ENCODE results near the gene DYNLL1. TPM values are rescaled to one million over a fixed set of nuclear protein-coding genes. Genes with fewer than 3 reads are reported as not detected.

DYNLL1 gene
- total and polyA plus RNA-seq, 12 donors, result 94.0 to 352 (median 128) TPM

DNA sequence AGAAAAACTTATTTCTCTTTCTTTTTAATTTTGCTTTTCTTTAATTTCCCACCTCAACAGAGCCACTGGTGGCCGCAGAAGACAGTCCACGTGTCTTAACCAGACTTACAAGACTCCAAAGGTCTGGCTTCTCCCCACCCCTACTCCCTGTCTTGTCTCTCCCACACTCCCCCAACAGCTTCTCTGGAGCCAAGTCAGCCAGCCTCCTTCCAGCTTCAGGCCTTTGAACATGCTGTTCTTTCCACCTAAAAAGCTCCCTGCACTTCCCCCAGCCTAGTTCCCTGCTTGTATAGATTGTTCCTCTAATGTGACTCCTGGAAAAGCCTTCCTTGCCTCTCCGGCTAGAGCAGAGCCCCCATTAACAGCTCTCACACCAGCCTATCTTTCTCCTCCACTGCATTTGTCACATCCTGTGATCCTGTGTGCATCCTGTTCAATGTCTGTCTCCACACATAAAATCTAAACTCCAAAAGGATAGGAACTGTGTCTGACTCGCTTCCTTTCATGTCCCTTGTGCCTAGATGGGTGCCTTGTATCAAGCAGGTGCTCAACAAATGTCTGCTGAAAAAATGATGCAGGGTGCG lies 7.8 kb upstream of the DYNLL1 start:
- 74 to 75% methylated on average over 5 of the region's 5 CpGs for WGBS, 2 donors
- Histone ChIP-seq H3K36me3 (peaks cover 0 to 12% (median 0%) of the 10 kb centered on the region in 9 donors), H3K4me3 (no peak overlapping the region), H3K27ac (no peak overlapping the region), H3K27me3 (no peaks in the 10 kb centered on the region), H3K4me1 (peaks cover 0 to 5% (median 0%) of the 10 kb centered on the region in 9 donors), H3K9me3 (no peaks in the 10 kb centered on the region)
- intact Hi-C loops (cut with DNase I), result no loop called here
- no peak for TF ChIP-seq CTCF (IDR thresholded peaks at IDR 0.05)
- DNase-seq, result no peak
- no peak for ATAC-seq

- ATAC-seq, result no peak
- 89 to 93% methylated on average over 4 of the region's 4 CpGs for WGBS, 2 donors
- Histone ChIP-seq H3K27me3 (no peaks in the 10 kb centered on the region), H3K36me3 (peaks cover 0 to 12% (median 0%) of the 10 kb centered on the region in 9 donors), H3K4me1 (peaks cover 0 to 5% (median 0%) of the 10 kb centered on the region in 9 donors), H3K27ac (no peak overlapping the region), H3K9me3 (no peaks in the 10 kb centered on the region), H3K4me3 (no peak overlapping the region)
- no peak for DNase-seq
- no peak for TF ChIP-seq CTCF (IDR thresholded peaks at IDR 0.05)
- intact Hi-C loops (cut with DNase I), result no loop called here
Observed at GRCh38 chr12:120489018-120489417, 6.9 kb upstream of the DYNLL1 start.

- intact Hi-C loops (cut with DNase I), result no loop called here
- Histone ChIP-seq H3K4me1 (peaks cover 0 to 9% (median 6%) of the 10 kb centered on the region in 9 donors), H3K27me3 (no peaks in the 10 kb centered on the region), H3K9me3 (no peaks in the 10 kb centered on the region), H3K36me3 (peaks cover 0 to 12% (median 0%) of the 10 kb centered on the region in 9 donors), H3K4me3 (no peak overlapping the region), H3K27ac (no peak overlapping the region)
- WGBS, 2 donors, result 96 to 97% methylated on average over 5 of the region's 5 CpGs
- no peak for TF ChIP-seq CTCF (IDR thresholded peaks at IDR 0.05)
- DNase-seq, result no peak
- ATAC-seq, result no peak
Observed at GRCh38 chr12:120490325-120490724, 5.6 kb upstream of the DYNLL1 start.

DNA sequence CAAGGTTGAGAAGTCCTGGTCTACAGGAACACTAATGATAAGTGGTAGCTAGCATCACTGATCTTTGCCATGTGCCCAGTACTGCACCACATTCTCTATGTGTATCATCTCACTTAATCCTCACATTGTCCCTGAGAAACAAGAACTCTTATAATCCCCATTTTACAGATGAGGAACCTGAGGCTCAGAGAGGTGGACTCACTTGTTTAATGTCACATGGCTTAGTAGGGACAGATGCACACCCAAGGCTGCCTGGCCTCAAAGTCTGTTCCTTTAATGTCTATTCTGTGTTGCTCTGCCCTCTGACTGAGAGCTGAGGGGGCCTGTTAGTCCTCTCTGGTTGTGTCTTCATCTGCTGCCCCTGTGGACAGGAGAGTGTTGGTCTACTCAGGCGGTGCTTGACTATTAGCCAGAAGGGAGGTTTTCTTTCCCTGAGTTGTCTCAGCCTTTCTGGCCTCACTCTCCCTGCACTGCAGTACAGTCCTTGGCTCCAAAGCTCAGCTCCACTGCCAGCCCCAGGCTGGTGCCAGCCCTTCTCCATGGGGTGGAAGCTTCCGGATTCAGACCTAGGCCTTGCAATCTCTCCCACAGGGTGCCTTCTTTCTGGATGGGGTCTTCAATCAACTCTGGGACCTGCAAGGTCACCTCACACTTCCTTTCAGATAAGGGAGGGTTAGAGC lies 4.9 kb upstream of the DYNLL1 start:
- Histone ChIP-seq H3K4me1 (peaks cover 0 to 12% (median 9%) of the 10 kb centered on the region in 9 donors), H3K27me3 (no peaks in the 10 kb centered on the region), H3K27ac (peak overlapping the region in 3 of 10 donors; percentile 12 to 44 (median 40)), H3K9me3 (no peaks in the 10 kb centered on the region), H3K4me3 (no peak overlapping the region), H3K36me3 (peaks cover 0 to 12% (median 0%) of the 10 kb centered on the region in 9 donors)
- intact Hi-C loops (cut with DNase I), result no loop called here
- DNase-seq (peak in 1 of 2 donors; percentile 45), ATAC-seq (peak in 2 of 8 donors; percentile 8 to 43)
- TF ChIP-seq CTCF (IDR thresholded peaks at IDR 0.05), result no peak
- WGBS, 2 donors, result 74 to 81% methylated on average over 2 of the region's 2 CpGs
